ENCODE measurements around the gene HDAC4.

HDAC4 gene

GRCh38 chr2:239194731-239195317, 206.0 kb downstream of the HDAC4 start:
- peak; percentile 21 for DNase-seq

- DNase-seq: peak; percentile 28
These were observed 206.7 kb downstream of the HDAC4 start for GRCh38 chr2:239193925-239194677.

DNA sequence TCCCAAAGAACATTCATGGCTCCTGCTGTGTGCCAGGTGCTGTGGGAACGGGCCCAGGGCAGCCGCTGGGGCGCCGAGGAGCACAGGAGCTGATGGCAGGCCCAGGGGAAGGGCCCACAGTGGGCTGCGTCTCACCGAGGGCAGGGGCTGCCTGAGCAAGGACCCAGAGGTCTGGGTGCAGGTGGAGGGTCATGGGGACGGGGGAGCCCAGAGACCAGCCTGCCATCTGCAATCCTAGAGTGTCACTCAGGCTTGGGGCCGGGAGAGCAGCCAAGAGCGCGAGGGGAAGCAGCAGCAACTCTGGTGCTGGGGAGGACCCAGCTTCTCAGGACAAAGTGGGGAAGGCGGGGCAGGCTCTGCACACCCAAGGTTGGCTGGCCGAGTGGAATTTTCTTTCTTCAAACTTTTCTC, 207.4 kb downstream of the HDAC4 start:
- peak; percentile 41 for DNase-seq

DNA sequence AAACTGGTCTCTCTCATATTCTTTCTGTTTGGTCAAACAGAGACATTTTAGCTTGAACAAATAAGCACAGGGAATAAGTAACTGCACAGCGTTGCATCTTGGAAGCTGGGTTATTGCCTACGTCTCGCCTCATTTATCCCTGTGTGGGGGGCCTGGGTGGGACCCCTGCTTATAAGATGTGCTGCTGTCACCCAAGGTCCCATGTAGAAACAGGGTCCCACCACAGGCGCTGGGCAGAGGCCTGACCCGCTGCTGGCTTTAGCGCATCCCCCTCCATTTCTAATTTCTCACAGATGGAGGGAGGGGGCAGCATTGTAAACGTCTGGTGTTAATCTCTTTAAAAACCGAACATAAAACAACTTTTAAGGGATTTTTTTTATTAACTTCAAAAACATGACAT, 207.8 kb downstream of the HDAC4 start:
- DNase-seq: peak; percentile 13

DNA sequence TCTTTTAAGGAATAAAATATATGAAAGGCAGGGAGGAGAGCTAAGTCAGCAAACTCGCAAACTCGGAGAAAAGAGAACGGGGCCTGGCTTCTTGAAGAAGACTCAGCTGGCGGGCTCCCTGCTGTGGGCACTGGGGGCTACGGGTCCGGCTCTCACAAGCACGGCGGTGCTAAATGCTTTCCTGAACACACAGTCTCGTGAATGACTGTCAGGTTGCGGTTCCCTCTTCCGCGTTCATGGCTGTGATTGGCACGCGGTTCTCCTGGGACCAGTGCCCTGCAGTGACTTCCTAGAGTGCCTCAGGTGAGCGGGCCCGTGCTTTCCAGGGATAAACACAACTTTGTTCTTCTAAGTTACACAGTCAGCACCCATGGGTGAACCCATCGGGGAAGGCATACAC, 208.4 kb downstream of the HDAC4 start:
- peak; percentile 26 for DNase-seq

DNA sequence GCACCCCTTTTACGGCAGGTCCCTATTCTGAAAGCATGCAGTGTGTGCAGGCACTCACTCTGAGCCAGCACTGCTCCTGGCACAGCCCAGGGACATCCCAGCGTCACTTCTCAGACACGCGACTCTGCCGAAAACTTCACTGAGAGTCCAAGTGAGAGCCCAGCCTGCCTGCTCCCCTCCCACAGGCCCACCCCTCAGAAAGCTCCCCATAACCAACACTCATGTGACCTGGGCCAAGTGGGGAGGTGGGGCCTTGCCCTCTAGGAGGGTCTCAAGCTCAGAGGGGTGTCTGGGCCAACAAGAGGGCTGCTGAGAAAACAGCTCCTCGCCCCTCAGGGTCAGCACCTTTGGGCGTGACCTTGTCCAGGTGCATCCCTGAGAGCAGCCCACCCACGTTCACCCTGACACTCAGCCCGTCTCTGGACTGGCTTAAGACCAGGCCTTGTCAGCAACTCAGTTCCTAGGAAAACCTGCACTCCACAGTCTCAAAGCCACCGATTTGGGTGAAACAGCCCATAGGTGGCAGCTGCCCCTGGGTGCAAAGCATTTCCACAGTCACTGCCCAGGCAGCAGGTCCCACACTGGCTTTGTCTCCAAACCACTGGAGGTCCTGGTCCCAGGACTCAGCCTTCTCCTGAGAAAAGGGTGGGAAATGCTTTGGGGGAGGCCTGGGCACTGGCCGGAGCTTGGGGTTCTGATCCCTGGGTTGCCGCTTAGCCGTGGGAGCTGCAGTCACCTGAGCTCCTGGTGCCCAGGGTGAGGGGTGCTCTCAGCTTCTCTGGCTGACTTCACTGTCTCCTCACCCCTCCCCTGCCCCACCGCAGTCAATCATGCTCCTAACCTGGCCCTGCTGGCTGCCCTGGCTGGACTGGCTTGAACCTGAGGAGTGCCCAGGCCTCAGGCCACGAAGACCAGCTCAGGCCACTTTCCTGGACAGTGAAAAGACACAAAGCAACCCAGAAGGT, 209.6 kb downstream of the HDAC4 start:
- DNase-seq: peak; percentile 10

DNA sequence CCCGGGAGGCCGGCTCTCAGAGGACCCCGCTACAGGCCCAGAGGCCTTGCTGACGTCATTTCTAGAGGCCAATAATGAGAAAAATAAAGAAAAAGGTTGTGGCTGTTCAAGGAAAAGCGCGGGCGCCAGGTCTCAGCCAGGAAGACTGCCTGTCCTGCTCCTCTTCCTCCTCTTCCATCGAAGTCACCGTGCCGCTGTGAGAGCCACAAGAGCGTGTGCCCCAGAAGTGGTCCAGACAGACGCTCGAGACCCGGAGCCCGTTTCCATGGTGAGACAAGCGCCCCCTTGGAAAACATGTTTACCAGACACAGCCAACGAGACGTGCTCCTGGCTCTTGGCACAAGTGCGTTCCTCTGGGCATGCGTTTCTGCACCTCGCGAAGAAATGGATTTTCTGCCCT, 210.5 kb downstream of the HDAC4 start:
- peak; percentile 16 for DNase-seq

DNA sequence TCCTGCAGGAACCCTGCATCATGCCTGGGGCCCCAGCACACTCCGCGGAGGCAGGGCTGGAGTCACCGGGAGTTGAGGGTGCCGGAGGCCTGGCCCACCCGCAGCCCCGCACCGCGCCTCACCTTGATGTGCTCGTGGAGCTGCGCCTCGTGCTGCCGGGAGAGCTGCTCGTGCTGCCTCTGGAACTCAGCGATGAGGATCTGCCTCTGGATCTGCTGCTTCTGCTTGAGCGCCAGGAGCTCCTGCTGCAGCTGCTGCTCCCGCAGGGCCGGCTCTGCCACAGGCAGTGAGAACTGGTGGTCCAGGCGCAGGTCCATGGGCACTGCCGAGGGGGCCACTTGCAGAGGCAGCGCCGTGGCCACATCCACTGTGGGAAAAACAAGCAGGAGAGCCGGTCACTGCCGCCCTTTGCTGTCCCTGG, 211.1 kb downstream of the HDAC4 start:
- peak; percentile 12 for DNase-seq

- no peak for DNase-seq
These were observed 212.3 kb downstream of the HDAC4 start for GRCh38 chr2:239188536-239188935.

DNA sequence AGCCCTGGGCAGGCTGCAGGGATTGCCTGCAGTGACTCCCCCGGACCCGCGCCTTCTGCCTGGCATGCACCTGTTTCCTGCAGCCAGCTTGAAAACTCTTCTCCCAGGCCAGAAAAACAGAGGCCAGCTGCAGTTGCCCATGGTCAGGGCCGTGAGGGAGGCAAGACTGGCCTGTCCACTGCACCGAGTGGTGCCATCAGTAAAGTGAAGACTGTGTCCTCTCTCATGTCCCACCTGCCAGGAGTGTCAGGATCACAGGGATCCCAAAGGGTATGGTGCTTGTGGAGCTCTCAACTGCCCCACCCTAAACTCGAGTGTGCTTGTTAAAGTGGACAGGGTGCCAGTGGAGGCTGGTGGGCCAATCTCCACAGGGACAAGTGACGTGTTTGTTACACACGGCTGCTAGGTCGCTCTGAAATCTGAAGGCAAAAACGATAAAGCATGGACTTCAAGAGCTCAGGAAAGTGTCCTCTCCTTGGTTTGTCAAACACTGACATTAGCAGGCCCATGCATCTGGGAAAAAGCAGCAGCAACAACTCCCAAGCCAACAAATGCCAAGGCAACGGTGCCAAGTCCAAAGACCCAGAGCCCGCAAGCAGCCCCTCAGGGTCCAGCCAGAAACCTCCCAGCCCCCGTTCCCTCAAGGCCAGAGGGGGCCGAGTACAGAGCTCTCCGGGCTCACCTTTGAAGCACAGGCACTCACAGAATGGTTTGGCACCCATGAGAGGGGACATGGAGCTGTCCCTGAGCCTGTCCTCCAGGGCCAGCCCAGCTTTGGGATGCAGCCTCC, 213.2 kb downstream of the HDAC4 start:
- no peak for DNase-seq

GRCh38 chr2:239186516-239187357, 214.1 kb downstream of the HDAC4 start:
- peak; percentile 9 for DNase-seq

DNA sequence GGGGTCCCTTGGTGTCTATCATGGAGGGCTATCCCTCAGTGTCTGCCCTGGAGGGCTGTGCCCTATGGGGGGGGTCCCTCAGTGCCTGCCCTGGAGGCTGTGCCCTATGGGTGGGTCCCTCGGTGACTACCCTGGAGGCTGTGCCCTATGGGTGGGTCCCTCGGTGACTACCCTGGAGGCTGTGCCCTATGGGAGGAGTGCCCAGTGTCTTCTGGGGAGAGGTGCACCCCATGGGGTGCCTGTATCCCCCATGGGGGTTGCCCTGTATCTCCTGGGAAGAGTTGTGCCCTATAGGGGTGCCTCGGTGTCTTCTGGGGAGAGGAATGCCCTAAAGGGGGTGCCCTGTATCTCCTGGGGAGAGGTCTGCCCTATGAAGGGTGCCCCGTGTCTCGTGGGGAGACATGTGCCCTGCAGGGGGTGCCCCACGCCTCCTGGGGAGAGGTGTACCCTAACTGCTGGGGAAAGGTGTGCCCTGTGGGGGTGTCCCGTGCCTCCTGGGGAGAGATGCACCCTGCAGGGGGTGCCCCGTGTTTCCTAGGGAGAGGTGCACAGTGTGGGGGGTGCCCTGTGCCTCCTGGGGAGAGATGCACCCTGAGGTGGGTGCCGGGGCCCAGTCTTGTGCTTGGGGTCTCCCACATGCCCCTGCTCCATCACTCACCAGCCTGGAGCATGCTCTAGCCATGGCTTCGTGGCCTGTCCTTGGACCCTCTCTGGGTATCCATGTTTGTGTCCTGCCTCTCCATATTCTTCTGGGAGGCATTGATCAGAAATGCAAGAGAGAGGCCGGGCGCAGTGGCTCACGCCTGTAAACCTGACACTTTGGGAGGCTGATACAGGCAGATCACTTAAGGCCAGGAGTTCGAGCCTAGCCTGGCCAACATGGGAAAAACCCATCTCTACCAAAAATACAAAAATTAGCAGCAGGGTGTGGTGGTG, 215.6 kb downstream of the HDAC4 start:
- DNase-seq: peak; percentile 7

DNA sequence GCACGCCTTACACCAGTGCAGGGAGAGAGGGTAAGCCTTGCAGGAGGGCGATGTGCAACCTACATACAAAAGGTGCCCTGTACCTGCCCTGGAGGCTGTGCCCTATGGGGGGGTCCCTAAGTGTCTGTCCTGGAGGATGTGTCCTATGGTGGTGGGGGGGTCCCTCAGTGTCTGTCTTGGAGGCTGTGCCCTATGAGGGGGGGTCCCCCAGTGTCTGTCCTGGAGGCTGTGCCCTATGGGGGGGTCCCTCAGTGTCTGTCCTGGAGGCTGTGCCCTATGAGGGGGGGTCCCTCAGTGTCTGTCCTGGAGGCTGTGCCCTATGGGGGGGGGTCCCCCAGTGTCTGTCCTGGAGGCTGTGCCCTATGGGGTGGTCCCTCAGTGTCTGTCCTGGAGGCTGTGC, 216.6 kb downstream of the HDAC4 start:
- peak; percentile 7 for DNase-seq

DNA sequence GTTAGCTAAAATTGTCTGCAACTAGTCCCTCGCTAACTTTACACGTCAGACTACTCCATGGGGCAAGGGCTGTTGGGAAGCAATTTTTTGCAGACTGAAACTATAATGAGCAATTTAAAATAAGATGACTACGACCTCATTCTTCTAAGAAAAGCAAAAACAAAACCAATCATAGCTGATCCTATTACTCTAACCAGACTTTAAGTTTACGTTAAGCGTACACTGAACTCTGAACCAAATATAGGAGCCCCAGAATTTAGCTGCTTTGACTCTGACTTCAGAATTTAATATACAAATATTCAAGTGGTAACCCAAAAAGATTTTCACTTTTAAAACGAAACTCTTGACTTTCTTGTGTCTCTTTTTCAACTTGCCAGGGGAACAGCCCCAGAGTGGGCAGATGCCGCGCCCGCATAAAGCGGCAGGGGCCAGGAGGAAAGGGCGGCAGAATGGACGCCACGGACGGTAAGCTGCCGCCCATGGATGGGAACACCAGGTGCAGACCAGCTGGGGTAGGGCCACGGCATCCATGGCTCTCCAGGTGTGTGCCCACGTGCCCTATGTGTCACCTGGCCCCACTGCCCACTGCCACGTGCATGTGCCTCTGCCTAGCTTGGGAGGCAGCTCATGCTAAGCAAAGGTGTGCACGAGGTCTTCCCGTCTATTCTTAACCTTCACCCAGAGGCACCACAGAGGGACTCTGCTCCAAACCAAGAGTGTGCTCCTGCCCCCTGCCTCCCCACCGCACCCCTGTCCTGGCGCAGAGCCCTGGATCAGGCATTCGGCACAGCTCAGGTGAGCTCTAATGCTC, 217.6 kb downstream of the HDAC4 start:
- peak; percentile 10 for DNase-seq

- peak; percentile 17 for DNase-seq
These were observed 218.8 kb downstream of the HDAC4 start for GRCh38 chr2:239181903-239182581.

GRCh38 chr2:239181074-239181902, 219.5 kb downstream of the HDAC4 start:
- DNase-seq: peak; percentile 15

- DNase-seq: peak; percentile 7
These were observed 220.2 kb downstream of the HDAC4 start for GRCh38 chr2:239180526-239181073.
